LNCaP clone FGC (cell line): ENCODE results near the gene KLHL29.

ENCODE experiments used
- DNase-seq: peaks from one replicate; pipeline ENCODE4 v3.0.0-alpha.2; 2011; ENCODE audit warnings: low read depth
- H3K4me3 ChIP-seq: 2 replicates; pipeline ENCODE4 v1.5.1; 2011; ENCODE audit warnings: mild to moderate bottlenecking, low read depth, low read length, control low read depth
- TF ChIP-seq, protein P1 (sequence below): IDR thresholded peaks from 2 replicates; pipeline ENCODE4 v1.5.1; 2012; ENCODE audit warnings: mild to moderate bottlenecking; ENCODE audit not compliant: control insufficient read depth, insufficient read depth; ENCODE audit errors: extremely low read depth

The KLHL29 gene

GRCh38 chr2:23594460-23594825, 209.5 kb downstream of the KLHL29 start:
- no peak for DNase-seq
- TF ChIP-seq, protein P1, sequence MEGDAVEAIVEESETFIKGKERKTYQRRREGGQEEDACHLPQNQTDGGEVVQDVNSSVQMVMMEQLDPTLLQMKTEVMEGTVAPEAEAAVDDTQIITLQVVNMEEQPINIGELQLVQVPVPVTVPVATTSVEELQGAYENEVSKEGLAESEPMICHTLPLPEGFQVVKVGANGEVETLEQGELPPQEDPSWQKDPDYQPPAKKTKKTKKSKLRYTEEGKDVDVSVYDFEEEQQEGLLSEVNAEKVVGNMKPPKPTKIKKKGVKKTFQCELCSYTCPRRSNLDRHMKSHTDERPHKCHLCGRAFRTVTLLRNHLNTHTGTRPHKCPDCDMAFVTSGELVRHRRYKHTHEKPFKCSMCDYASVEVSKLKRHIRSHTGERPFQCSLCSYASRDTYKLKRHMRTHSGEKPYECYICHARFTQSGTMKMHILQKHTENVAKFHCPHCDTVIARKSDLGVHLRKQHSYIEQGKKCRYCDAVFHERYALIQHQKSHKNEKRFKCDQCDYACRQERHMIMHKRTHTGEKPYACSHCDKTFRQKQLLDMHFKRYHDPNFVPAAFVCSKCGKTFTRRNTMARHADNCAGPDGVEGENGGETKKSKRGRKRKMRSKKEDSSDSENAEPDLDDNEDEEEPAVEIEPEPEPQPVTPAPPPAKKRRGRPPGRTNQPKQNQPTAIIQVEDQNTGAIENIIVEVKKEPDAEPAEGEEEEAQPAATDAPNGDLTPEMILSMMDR = no peak
- H3K4me3 ChIP-seq = peak overlapping the region; percentile 24

GRCh38 chr2:23595021-23595420, 210.0 kb downstream of the KLHL29 start:
- TF ChIP-seq, protein P1 = no peak
- H3K4me3 ChIP-seq = no peak overlapping the region
- no peak for DNase-seq

- TF ChIP-seq, protein P1 = no peak
- no peak for DNase-seq
- no peak overlapping the region for H3K4me3 ChIP-seq
Measured at GRCh38 chr2:23595601-23596251, 210.7 kb downstream of the KLHL29 start.

GRCh38 chr2:23596316-23596885, 211.4 kb downstream of the KLHL29 start:
- no peak for DNase-seq
- TF ChIP-seq, protein P1 = no peak
- no peak overlapping the region for H3K4me3 ChIP-seq

GRCh38 chr2:23597687-23598086, 212.7 kb downstream of the KLHL29 start:
- H3K4me3 ChIP-seq = no peak overlapping the region
- TF ChIP-seq, protein P1 = no peak
- no peak for DNase-seq

DNA sequence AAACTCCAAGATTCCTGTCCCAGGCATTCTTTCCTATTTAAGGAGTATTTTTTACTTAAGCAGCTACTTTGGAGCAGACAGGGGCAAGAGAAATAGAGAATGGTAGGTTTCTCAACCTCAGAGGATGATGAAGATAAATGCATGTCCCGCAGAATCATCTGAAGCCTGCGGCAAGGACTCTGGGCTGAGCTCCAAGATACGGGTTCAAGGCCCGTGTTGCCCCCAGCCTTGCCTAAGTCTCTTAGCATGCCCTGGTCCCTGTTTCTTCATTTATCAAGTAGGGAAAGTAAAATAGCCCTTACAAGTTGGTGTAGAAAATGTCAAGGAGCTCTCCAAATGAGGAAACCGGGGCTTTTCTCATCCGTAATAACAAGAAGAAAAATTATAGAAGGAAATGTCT, 214.0 kb downstream of the KLHL29 start:
- DNase-seq = no peak
- H3K4me3 ChIP-seq = no peak overlapping the region
- TF ChIP-seq, protein P1 = no peak

- DNase-seq = no peak
- TF ChIP-seq, protein P1 = no peak
- H3K4me3 ChIP-seq = no peak overlapping the region
Measured at GRCh38 chr2:23599667-23600066, 214.7 kb downstream of the KLHL29 start.
